Keratinocyte (primary cell): ENCODE results near the gene CLCN7.

Experiments
- CTCF ChIP-seq, 3 experiments: IDR thresholded peaks in 1 of 3; conservative IDR thresholded peaks in 1 of 3; optimal IDR thresholded peaks in 1 of 3; 2 replicates in 2 of 3; 3 replicates in 1 of 3; pipeline versions ENCODE3 to v1.5.1; 2011; ENCODE audit warnings: low read length in 3 of 3, mild to moderate bottlenecking in 3 of 3, moderate library complexity in 2 of 3, control low read depth in 1 of 3, inconsistent platforms in 1 of 3; ENCODE audit not compliant: insufficient read depth in 2 of 3; ENCODE audit errors: extremely low read depth in 1 of 3
- EZH2 ChIP-seq: IDR thresholded peaks from one replicate; pipeline ENCODE4 v1.6.1; 2012; ENCODE audit warnings: inconsistent platforms, mild to moderate bottlenecking, low read length, moderate library complexity

GRCh38 chr16:1457489-1458245 lies 17.2 kb downstream of the CLCN7 start:
- TF ChIP-seq CTCF (optimal IDR thresholded peaks at IDR 0.05 in 1 of 3, IDR thresholded peaks at IDR 0.05 in 1 of 3, conservative IDR thresholded peaks at IDR 0.05 in 1 of 3; ENCODE audit: extremely low read depth in 1 of 3, insufficient read depth in 2 of 3, low read length in 3 of 3), result no peak
- no peak for TF ChIP-seq EZH2
